ENCODE results near the gene PARD3.

The PARD3 gene

GRCh38 chr10:34669079-34669478 is 146.0 kb downstream of the PARD3 start:
- TF ChIP-seq TAF1 (IDR thresholded peaks at IDR 0.05; ENCODE audit: borderline replicate concordance, insufficient read depth, low read length) (no peak), POLR2AphosphoS5 (IDR thresholded peaks at IDR 0.05; ENCODE audit: low read depth, low read length) (no peak), FOXP2 (optimal IDR thresholded peaks at IDR 0.05; ENCODE audit: borderline replicate concordance, extremely low read depth, extremely low read length, insufficient read depth) (no peak), REST (IDR thresholded peaks at IDR 0.05; ENCODE audit: insufficient read depth in 1 of 2, low read depth in 2 of 2, low read length in 2 of 2) (no peak), SIN3A (IDR thresholded peaks at IDR 0.05; ENCODE audit: borderline replicate concordance, insufficient read depth, low read length) (no peak)

- TF ChIP-seq SIN3A (IDR thresholded peaks at IDR 0.05; ENCODE audit: borderline replicate concordance, insufficient read depth, low read length) (no peak), POLR2AphosphoS5 (IDR thresholded peaks at IDR 0.05; ENCODE audit: low read depth, low read length) (no peak), REST (IDR thresholded peaks at IDR 0.05; ENCODE audit: insufficient read depth in 1 of 2, low read depth in 2 of 2, low read length in 2 of 2) (no peak), FOXP2 (optimal IDR thresholded peaks at IDR 0.05; ENCODE audit: borderline replicate concordance, extremely low read depth, extremely low read length, insufficient read depth) (no peak), TAF1 (IDR thresholded peaks at IDR 0.05; ENCODE audit: borderline replicate concordance, insufficient read depth, low read length) (no peak)
Measured at GRCh38 chr10:34667177-34667576, 147.9 kb downstream of the PARD3 start.

GRCh38 chr10:34666008-34666704 is 148.9 kb downstream of the PARD3 start:
- no peak for TF ChIP-seq TAF1 (IDR thresholded peaks at IDR 0.05; ENCODE audit: borderline replicate concordance, insufficient read depth, low read length)
- no peak for TF ChIP-seq FOXP2 (optimal IDR thresholded peaks at IDR 0.05; ENCODE audit: borderline replicate concordance, extremely low read depth, extremely low read length, insufficient read depth)

- TF ChIP-seq FOXP2 (optimal IDR thresholded peaks at IDR 0.05; ENCODE audit: borderline replicate concordance, extremely low read depth, extremely low read length, insufficient read depth) (no peak), SIN3A (IDR thresholded peaks at IDR 0.05; ENCODE audit: borderline replicate concordance, insufficient read depth, low read length) (no peak), POLR2AphosphoS5 (IDR thresholded peaks at IDR 0.05; ENCODE audit: low read depth, low read length) (no peak), TAF1 (IDR thresholded peaks at IDR 0.05; ENCODE audit: borderline replicate concordance, insufficient read depth, low read length) (no peak), REST (IDR thresholded peaks at IDR 0.05; ENCODE audit: insufficient read depth in 1 of 2, low read depth in 2 of 2, low read length in 2 of 2) (no peak)
Measured at GRCh38 chr10:34664706-34665105, 150.4 kb downstream of the PARD3 start.

DNA sequence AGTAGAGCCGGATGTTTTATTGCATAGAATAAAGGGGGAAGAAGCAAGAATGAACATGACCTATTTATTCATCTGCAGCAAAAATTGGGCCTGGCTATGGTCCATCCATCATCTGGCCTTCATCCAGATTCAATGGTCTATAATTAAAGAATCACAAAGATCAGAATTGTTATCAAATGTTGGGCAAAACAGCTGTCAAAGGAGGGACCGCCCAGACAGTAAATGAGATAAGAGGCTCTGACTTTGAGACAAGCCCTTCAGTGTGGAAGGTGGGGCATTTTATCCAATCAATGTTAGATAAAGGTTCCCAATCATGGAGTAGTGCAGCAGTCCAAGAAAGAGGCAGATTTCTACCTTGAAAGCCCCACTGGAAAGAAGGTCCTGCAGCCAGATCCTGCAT is 153.5 kb downstream of the PARD3 start:
- TF ChIP-seq TAF1 (IDR thresholded peaks at IDR 0.05; ENCODE audit: borderline replicate concordance, insufficient read depth, low read length), result no peak
- no peak for TF ChIP-seq SIN3A (IDR thresholded peaks at IDR 0.05; ENCODE audit: borderline replicate concordance, insufficient read depth, low read length)
- TF ChIP-seq REST (IDR thresholded peaks at IDR 0.05; ENCODE audit: insufficient read depth in 1 of 2, low read depth in 2 of 2, low read length in 2 of 2), result no peak
- no peak for TF ChIP-seq POLR2AphosphoS5 (IDR thresholded peaks at IDR 0.05; ENCODE audit: low read depth, low read length)
- no peak for TF ChIP-seq FOXP2 (optimal IDR thresholded peaks at IDR 0.05; ENCODE audit: borderline replicate concordance, extremely low read depth, extremely low read length, insufficient read depth)
